Measurements from ENCODE around the gene DHH.
A peak's percentile ranks its signal among the peaks of the same experiment; 100 is the strongest.

The DHH gene

DNA sequence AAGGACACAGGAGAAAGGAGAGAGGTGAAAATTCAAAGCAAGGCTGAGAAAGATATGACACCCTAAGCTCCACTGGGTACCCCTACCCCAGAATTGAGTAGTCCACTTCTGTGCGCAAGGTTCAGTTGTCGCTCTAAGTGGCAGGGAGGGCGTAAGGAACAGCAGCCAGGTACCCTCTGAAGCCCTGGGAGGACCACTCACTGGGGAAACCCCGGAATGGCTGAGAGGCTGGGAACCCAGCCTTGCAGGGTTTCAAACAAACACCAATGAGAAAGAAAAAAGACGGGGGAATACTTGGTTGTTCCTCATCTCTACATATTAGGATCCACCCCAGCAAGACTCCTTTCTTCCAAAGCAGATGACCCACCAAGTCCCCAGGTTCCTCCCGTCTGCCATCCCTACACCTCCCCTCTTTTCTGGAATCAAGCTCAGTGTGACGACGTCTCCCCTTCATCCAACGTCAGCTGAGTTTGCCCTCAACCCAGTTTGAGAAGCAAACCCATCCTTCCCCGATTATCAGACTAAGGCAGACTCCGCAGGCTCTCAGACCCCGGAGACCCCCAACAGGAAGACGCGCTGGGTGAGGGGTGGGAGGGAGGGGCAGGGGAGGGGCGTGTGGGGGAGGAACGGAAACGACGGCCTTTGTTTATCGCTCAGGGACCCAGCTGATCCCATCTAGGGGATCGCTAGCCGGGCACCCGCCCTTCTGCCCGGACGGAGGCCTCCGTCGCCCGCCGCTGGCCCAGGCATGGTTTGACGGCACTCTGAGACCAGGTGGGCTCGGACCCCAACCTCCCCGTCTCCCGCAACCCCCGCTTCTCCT, 15.3 kb upstream of the DHH start:
- peak; percentile 75 for DNase-seq (ENCODE audit: low spot score)

DNA sequence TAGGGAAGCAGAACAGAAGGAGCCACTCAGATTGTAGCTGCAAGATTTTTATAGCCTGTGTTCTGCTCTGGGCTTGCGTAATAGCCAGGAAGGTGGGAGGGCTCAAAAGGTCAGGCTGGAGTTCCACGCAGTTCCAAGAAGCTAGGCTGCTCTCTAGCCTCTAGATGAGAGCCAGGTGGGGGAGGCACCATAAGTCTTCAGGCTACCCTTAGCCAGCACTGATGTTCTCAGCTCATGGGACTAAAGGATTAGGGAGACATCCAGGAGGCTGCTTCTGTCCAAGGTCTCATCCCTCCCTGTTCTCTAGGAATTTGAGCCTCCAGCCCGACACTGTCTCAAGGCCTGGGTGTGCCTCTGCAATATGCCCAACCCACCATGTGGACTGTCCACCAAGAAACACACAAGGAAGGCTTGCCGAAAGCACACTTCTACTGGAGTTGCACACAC, 14.4 kb upstream of the DHH start:
- no peak for DNase-seq (ENCODE audit: low spot score)

GRCh38 chr12:49105504-49106084, 11.0 kb upstream of the DHH start:
- no peak for DNase-seq (ENCODE audit: low spot score)

GRCh38 chr12:49104822-49105221, 10.2 kb upstream of the DHH start:
- no peak for DNase-seq (ENCODE audit: low spot score)

- DNase-seq (ENCODE audit: low spot score): no peak
Observed at GRCh38 chr12:49100380-49100779, 5.8 kb upstream of the DHH start.

- DNase-seq (ENCODE audit: low spot score): no peak
Observed at GRCh38 chr12:49098703-49099102, 4.1 kb upstream of the DHH start.

GRCh38 chr12:49098035-49098451, 3.4 kb upstream of the DHH start:
- peak; percentile 86 for DNase-seq (ENCODE audit: low spot score)

- no peak for DNase-seq (ENCODE audit: low spot score)
Observed at GRCh38 chr12:49097381-49097780, 2.8 kb upstream of the DHH start.

GRCh38 chr12:49094975-49095365, 369 bp upstream of the DHH start:
- DNase-seq (ENCODE audit: low spot score): no peak

GRCh38 chr12:49093792-49094159, 825 bp downstream of the DHH start:
- peak; percentile 63 for DNase-seq (ENCODE audit: low spot score)

DNA sequence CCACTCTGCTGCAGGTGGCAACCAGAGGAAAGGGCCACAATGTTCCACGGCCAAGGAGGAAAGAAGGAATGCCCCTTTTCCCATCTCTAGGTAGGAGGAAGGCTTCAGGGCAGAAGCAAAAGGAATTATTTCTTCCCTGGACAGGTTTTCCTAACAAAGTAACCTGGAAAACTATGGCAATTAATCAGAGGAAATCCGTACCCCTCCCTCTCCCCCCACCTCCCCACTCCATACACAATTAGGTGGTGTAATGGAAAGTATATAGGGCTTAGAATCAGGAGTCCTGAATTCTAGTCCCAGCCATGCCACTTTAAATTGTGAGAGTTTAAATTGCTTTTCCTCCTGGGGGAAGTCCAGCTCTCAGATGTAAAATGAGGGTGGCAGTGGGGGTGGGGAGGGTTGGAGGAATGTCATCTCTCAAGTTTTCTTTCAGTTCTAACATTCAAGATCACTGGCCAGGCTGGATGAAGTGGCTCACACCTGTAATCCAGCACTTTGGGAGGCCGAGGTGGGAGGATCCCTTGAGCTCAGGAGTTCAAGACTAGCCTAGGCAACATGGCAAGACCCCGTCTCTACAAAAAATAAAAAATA, 1.7 kb downstream of the DHH start:
- no peak for DNase-seq (ENCODE audit: low spot score)

- DNase-seq (ENCODE audit: low spot score): peak; percentile 87
Observed at GRCh38 chr12:49092086-49092815, 2.4 kb downstream of the DHH start.

- DNase-seq (ENCODE audit: low spot score): no peak
Observed at GRCh38 chr12:49091836-49092085, 2.8 kb downstream of the DHH start.

DNA sequence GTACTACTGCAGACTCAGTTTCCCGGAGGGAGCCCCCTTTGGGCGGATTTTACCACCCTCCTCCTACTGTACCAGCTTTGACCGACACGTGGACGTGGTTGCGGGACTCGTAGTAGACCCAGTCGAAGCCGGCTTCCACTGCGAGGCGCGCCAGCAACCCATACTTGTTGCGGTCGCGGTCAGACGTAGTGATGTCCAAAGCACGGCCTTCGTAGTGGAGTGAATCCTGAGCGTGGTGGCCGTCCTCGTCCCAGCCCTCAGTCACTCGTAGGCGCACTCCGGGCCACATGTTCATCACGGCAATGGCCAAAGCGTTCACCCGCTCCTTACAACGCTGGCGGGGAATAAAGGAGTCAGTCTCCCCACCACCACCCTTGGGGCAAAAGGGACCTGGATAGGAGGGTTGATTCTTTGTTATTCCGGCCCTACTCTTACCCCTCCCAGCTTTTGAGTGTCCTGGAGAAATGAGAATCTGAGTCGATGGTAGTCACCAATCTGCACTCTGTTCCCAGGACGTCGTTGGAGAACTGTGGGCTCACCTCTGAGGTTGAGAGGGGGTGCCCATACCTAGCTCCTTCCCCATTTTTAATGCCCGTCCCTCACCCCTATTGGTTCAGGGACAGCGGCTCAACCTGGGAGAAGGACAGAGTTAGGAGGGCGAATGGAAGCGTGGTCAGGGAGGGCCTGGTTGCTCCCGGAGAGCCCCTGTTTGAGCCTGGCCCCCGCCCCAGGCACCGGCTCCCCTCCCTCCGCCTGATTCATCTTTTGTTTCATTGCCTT, 3.4 kb downstream of the DHH start:
- no peak for DNase-seq (ENCODE audit: low spot score)

DNA sequence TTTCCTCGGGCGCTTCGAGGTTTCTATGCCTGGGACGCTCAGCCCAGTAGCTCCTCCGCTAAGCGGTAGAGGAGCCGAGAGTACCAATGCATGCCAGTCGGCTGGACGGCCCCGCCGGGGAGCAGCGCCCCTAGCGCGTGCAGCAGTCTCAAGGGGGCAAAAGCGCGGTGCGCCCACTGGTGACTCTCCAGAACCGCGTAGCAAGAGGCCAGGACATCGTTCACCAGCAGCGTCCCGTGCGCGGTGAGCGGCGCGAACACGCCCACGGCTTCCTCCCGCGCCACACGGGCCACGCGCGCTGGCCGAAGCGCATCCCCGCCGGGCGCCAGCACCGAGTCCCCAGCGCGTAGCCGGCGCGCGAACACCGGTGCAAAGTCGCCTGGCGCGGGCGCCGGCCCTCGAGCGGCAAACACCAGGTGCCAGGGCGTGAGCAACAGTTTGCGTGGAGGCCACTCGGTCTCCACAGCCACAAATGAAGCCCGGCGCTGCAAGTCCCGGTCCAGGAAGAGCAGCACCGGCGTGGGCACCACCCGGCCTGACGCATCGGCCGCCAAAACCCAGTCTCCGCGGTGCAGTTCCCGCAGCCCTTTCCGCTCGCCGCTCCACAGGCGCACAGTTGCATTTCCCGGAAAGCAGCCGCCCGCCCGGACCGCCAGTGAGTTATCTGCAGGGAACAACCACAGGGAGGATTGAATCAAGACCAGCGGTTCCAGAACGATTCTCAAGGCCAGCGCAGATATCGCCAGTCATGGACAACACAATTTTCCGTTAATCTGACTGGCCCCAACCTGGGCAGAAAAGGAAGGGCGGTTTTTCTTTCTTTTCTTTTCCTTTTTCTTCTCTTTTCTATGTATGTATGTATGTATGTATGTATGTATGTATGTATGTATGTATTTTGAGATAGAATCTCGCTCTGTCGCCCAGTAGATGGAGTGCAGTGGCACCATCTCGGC, 4.5 kb downstream of the DHH start:
- peak; percentile 78 for DNase-seq (ENCODE audit: low spot score)

DNA sequence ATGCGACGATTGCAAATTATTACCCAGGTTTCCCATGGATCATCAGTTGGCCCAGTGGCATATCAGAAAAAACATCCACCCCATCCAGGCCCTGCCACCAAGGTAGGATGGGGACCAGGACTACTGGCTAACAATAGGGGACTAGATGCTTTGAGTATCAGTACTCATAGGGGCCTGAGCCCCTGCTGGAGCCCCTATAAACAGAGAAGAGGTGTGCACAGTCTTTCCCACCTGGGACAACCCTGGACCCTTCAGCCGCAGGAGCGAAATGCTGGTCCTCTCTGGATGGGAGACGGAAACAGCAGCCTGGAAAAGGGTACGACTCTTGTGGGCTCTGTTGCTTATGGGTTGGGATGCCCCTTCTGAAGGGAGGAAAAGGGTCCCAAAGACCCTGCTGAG, 5.7 kb downstream of the DHH start:
- no peak for DNase-seq (ENCODE audit: low spot score)

GRCh38 chr12:49088150-49088931, 6.3 kb downstream of the DHH start:
- peak; percentile 86 for DNase-seq (ENCODE audit: low spot score)

DNA sequence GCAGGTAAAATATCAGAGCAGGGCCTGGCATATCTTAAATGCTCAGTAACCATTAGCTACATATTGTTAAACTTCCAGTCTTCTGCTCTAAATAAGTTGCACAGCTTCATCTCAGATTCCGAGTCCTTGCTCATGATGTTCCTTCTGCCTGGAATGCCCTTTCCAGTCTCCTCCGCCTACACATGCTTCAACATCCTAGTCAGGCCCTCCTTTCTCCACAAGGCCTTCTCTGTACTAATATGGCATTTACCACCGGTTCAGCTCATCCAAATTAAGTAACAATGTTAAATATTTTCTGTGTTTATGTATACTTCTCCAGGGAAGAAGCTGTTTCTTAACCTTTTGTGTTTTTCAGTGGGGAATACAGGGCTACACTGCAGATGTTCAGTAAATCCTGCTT, 8.5 kb downstream of the DHH start:
- DNase-seq (ENCODE audit: low spot score): no peak

- DNase-seq (ENCODE audit: low spot score): no peak
Observed at GRCh38 chr12:49084438-49084837, 10.2 kb downstream of the DHH start.

DNA sequence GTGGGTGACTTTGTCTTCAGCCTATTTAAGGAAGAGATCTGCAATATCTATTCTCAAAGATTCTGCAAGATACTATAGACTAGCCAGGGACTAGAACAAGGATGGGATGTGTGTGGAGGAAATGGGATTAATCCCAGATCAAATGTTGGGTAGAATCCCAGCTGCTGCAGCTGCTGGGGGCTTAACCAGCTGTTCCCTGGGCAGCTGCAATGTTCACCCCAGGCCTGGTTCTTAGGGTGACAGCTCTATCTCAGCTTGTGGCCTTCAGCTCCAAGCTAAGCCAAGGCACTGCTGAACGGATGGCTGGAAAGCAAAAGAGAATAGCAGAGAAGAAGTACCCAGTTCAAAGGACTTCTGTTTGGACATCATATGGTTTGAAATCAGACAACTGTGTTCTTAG, 14.8 kb downstream of the DHH start:
- no peak for DNase-seq (ENCODE audit: low spot score)

Measured in ecto neural progenitor cell (in vitro differentiated cells).